HepG2 (cell line): ENCODE data around the gene EIF4E1B. TPM values are rescaled to one million over a fixed set of nuclear protein-coding genes. Genes with fewer than 3 reads are reported as not detected.
A peak's percentile ranks its signal among the peaks of the same experiment; 100 is the strongest.

Experiments used
- ATAC-seq: fragments of 200-7000 bp; cut with Tn5 transposase; 3 replicates; pipeline ENCODE4 v1.9.1; 2020; ENCODE audit warnings: mild to moderate bottlenecking, moderate library complexity
- BruUV-seq: library from RNA; stranded (reverse); fragments of 400-500 nt; replicated peaks from 2 replicates; lab custom pipeline; 2021; lab: Mats Ljungman, UMichigan
- CTCF ChIA-PET: fragments of 300-600 bp; formaldehyde crosslinking; extraction: SDS; loops from one replicate; lab custom pipeline; 2021; ENCODE audit warnings: low total read pairs, inconsistent platforms, low intra/inter-chr PET ratio; lab: Yijun Ruan, JAX
- POLR2A ChIA-PET: fragments of 350-600 bp; sonication (Branson Sonifier 250); formaldehyde crosslinking; loops from one replicate; lab custom pipeline; 2020; ENCODE audit warnings: antibody characterized with exemption, inconsistent platforms; lab: Yijun Ruan, JAX
- DNase-seq: peaks from one replicate; pipeline ENCODE4 v3.0.0-alpha.2; 2015; ENCODE audit warnings: low spot score
- FAIRE-seq: peaks from 3 replicates; lab custom pipeline; 2011; peaks lifted over from hg19 to GRCh38; lab: Jason Lieb, UNC
- H2AFZ ChIP-seq: one replicate; pipeline ENCODE4 v1.6.1; 2011; ENCODE audit warnings: low read length, inconsistent platforms
- H3K27ac ChIP-seq: fragments of 300-600 bp; 3 replicates; pipeline ENCODE4 v1.8.0; 2011; ENCODE audit warnings: mixed run types, mild to moderate bottlenecking, mixed read lengths, low read length, inconsistent platforms; ENCODE audit not compliant: insufficient read depth; ENCODE audit errors: extremely low read length
- H3K27me3 ChIP-seq, 2 experiments: fragments of 200-600 bp in 1 of 2; 2 replicates in 1 of 2; 3 replicates in 1 of 2; pipeline versions ENCODE4 v1.6.0 to v1.8.0; 2011; ENCODE audit warnings: low read length in 2 of 2, mild to moderate bottlenecking in 2 of 2, moderate library complexity in 2 of 2, inconsistent platforms in 1 of 2; ENCODE audit not compliant: insufficient read depth in 2 of 2, control insufficient read depth in 1 of 2
- H3K36me3 ChIP-seq, 2 experiments: fragments of 200-600 bp in 1 of 2; replicated peaks in 1 of 2; 2 replicates in 1 of 2; 3 replicates in 1 of 2; pipeline versions ENCODE4 v1.5.1 to v1.8.0; 2011; ENCODE audit warnings: low read length in 2 of 2, inconsistent platforms in 1 of 2; ENCODE audit not compliant: insufficient read depth in 2 of 2, control insufficient read depth in 1 of 2
- H3K4me1 ChIP-seq: 2 replicates; pipeline ENCODE4 v1.5.1; 2012; ENCODE audit warnings: low read length, inconsistent platforms; ENCODE audit not compliant: insufficient read depth
- H3K4me2 ChIP-seq: 2 replicates; pipeline ENCODE4 v1.6.0; 2011; ENCODE audit warnings: low read depth, low read length, inconsistent platforms
- H3K4me3 ChIP-seq, 3 experiments: fragments of 200-600 bp in 1 of 3; sonication (generic), shearing (Covaris generic) in 1 of 3; replicated peaks in 1 of 3; 2 replicates each; pipeline ENCODE4 v1.5.1; 2011 to 2016; ENCODE audit warnings: low read length in 3 of 3, inconsistent platforms in 2 of 3, low read depth in 2 of 3, mild to moderate bottlenecking in 2 of 3, control low read depth in 1 of 3, mixed read lengths in 1 of 3; ENCODE audit not compliant: insufficient read depth in 1 of 3
- H3K79me2 ChIP-seq: one replicate; pipeline ENCODE4 v1.6.1; 2011; ENCODE audit warnings: low read length, inconsistent platforms; ENCODE audit not compliant: insufficient read depth
- H3K9ac ChIP-seq: 2 replicates; pipeline ENCODE4 v1.6.0; 2011; ENCODE audit warnings: mild to moderate bottlenecking, low read depth, low read length, inconsistent platforms; ENCODE audit not compliant: insufficient read depth
- H3K9me3 ChIP-seq: 2 replicates; pipeline ENCODE4 v1.5.1; 2012; ENCODE audit warnings: mild to moderate bottlenecking, low read length
- H4K20me1 ChIP-seq: 2 replicates; pipeline ENCODE4 v1.6.0; 2011; ENCODE audit warnings: inconsistent platforms, mild to moderate bottlenecking, low read length, moderate library complexity; ENCODE audit not compliant: insufficient read depth
- HDAC2 ChIP-seq: sonication (generic); formaldehyde crosslinking; IDR thresholded peaks from 2 replicates; pipeline ENCODE4 v1.4.0; 2020; ENCODE audit warnings: missing genetic modification reagents
- HNRNPH1 ChIP-seq: fragments of 200-400 bp; formaldehyde crosslinking; optimal IDR thresholded peaks from 2 replicates; pipeline ENCODE3; 2017; ENCODE audit warnings: mild to moderate bottlenecking, low read depth, low read length
- KLF16 ChIP-seq, 2 experiments: sonication (generic) in 1 of 2; formaldehyde crosslinking in 1 of 2; IDR thresholded peaks; 2 replicates each; pipeline versions ENCODE4 v1.6.1 to v1.8.0; 2016 to 2023; ENCODE audit warnings: missing genetic modification reagents in 2 of 2, missing compliant biosample characterization in 1 of 2
- ZNF292 ChIP-seq: sonication (generic); formaldehyde crosslinking; IDR thresholded peaks from 2 replicates; pipeline ENCODE4 v1.8.1; 2022; ENCODE audit warnings: mild to moderate bottlenecking, low read depth, missing genetic modification reagents, borderline replicate concordance
- ZNF687 ChIP-seq: sonication (generic); formaldehyde crosslinking; IDR thresholded peaks from 2 replicates; pipeline ENCODE4 v1.5.1; 2020; ENCODE audit warnings: mild to moderate bottlenecking, missing genetic modification reagents, moderate library complexity
- WGBS: methylation state at CpG from one replicate; pipeline ENCODE4 v1.1.6; 2017; ENCODE audit warnings: low lambda C conversion rate; 5-methylcytosine and 5-hydroxymethylcytosine counted together
- in situ Hi-C: cut with HindIII; loops from 2 replicates; pipeline ENCODE4 v1.10.0; 2017; ENCODE audit warnings: low pct_unique_long_range_greater_than_20kb; ENCODE audit not compliant: extremely low pct_ligation_motif_present
- intact Hi-C: fragments of 100-400 bp; cut with micrococcal nuclease; formaldehyde crosslinking; loops from one replicate; pipeline ENCODE4 v1.10.0; 2022; ENCODE audit not compliant: unreplicated experiment
- polyA plus RNA-seq, 8 experiments: library from polyadenylated mRNA; depleted of rRNA in 3 of 8; stranded (reverse) in 7 of 8; unstranded in 1 of 8; fragments of >200 nt; fragmentation: Illumina TruSeq in 4 of 8; extraction: Trizol in 4 of 8; gene quantifications; 2 replicates each; pipeline versions ENCODE4 v1.2.1 to v1.2.3, GENCODE V29; 2011 to 2016; ENCODE audit warnings: low read depth in 4 of 8, missing spikeins in 1 of 8, mixed read lengths in 1 of 8; ENCODE audit not compliant: insufficient read depth in 1 of 8
- total RNA-seq, 5 experiments: library from RNA; depleted of rRNA; stranded (reverse); fragments of >200 nt; fragmentation: Illumina TruSeq; extraction: Trizol; gene quantifications; 2 replicates each; pipeline ENCODE4 v1.2.3, GENCODE V29; 2016; ENCODE audit warnings: low read depth in 1 of 5
- TF ChIP-seq, protein P1 (sequence below): sonication (generic); formaldehyde crosslinking; IDR thresholded peaks from 2 replicates; pipeline ENCODE4 v1.4.0; 2020; ENCODE audit warnings: mild to moderate bottlenecking, missing genetic modification reagents

EIF4E1B gene
- total and polyA plus RNA-seq, 2 of the 13 experiments (the other 11 are each of a cell fraction or from before 2014, with no cell fraction given): not detected

- no TSS peak for BruUV-seq
- FAIRE-seq (no peak), DNase-seq (no peak), ATAC-seq (no peak)
- Histone ChIP-seq H3K27ac (no peak overlapping the region), H3K79me2 (no peaks in the 10 kb centered on the region), H3K4me3 (no peak overlapping the region), H3K36me3 (no peaks in the 10 kb centered on the region), H4K20me1 (no peaks in the 10 kb centered on the region), H3K9ac (no peak overlapping the region), H3K4me1 (no peaks in the 10 kb centered on the region), H3K4me2 (peak overlapping the region; percentile 12; the same call in 1 of the 2 replicates), H2AFZ (no peak overlapping the region), H3K27me3 (peaks cover 8 to 58% of the 10 kb centered on the region in 2 experiments), H3K9me3 (no peaks in the 10 kb centered on the region)
- CTCF ChIA-PET: no interaction called here
- POLR2A ChIA-PET: no interaction called here
- WGBS: 51% methylated on average over 17 of the region's 19 CpGs
- intact Hi-C loops (no loop called here), in situ Hi-C loops (no loop called here)
- TF ChIP-seq ZNF292 (CRISPR knock-in tag) (no peak), KLF16 (CRISPR knock-in tag; IDR thresholded peaks at IDR 0.05) (no peak), ZNF687 (0 out of 2 replicates have a peak, but pooled peaks have one; percentile 0), HNRNPH1 (no peak), HDAC2 (CRISPR knock-in tag) (no peak)
- TF ChIP-seq, protein P1, sequence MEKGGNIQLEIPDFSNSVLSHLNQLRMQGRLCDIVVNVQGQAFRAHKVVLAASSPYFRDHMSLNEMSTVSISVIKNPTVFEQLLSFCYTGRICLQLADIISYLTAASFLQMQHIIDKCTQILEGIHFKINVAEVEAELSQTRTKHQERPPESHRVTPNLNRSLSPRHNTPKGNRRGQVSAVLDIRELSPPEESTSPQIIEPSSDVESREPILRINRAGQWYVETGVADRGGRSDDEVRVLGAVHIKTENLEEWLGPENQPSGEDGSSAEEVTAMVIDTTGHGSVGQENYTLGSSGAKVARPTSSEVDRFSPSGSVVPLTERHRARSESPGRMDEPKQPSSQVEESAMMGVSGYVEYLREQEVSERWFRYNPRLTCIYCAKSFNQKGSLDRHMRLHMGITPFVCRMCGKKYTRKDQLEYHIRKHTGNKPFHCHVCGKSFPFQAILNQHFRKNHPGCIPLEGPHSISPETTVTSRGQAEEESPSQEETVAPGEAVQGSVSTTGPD: no peak
These were observed 11.7 kb upstream of the EIF4E1B start for GRCh38 chr5:176618783-176619182.
